K562 (cell line): ENCODE measurements around the gene TMEM248. TPM values are rescaled to one million over a fixed set of nuclear protein-coding genes. Genes with fewer than 3 reads are reported as not detected.
A peak's percentile ranks its signal among the peaks of the same experiment; 100 is the strongest.

Experiments used
- CEBPB ChIP-seq: fragments of 450-650 bp; IDR thresholded peaks from 2 replicates; pipeline ENCODE4 v1.6.1; 2016; ENCODE audit warnings: missing genetic modification characterization, missing compliant biosample characterization
- FOXA3 ChIP-seq, 2 experiments: fragments of 450-650 bp in 1 of 2; sonication (generic) in 1 of 2; formaldehyde crosslinking; IDR thresholded peaks in 1 of 2; conservative IDR thresholded peaks in 1 of 2; 2 replicates each; pipeline versions ENCODE4 v1.4.0 to v1.8.0; 2020 to 2022; ENCODE audit warnings: mild to moderate bottlenecking in 2 of 2, missing genetic modification reagents in 1 of 2
- GATAD2B ChIP-seq: fragments of 450-650 bp; IDR thresholded peaks from 2 replicates; pipeline ENCODE4 v1.6.1; 2017; ENCODE audit warnings: mild to moderate bottlenecking, borderline replicate concordance
- HDAC8 ChIP-seq: fragments of 450-650 bp; IDR thresholded peaks from 2 replicates; pipeline ENCODE4 v1.6.1; 2016; ENCODE audit warnings: mild to moderate bottlenecking, missing genetic modification characterization, moderate library complexity, missing compliant biosample characterization
- RNF2 ChIP-seq: sonication (generic); IDR thresholded peaks from 2 replicates; pipeline ENCODE4 v1.6.1; 2016
- SFPQ ChIP-seq: fragments of 200-400 bp; formaldehyde crosslinking; IDR thresholded peaks from 2 replicates; pipeline ENCODE4 v1.6.1; 2017; ENCODE audit warnings: mild to moderate bottlenecking, low read depth, low read length, moderate library complexity
- TCF7 ChIP-seq: sonication (generic); IDR thresholded peaks from 2 replicates; pipeline ENCODE4 v1.6.1; 2016; ENCODE audit warnings: antibody characterized with exemption, borderline replicate concordance
- ZNF318 ChIP-seq, 2 experiments: fragments of 450-650 bp; IDR thresholded peaks; 2 replicates each; pipeline ENCODE4 v1.6.1; 2016; ENCODE audit warnings: mild to moderate bottlenecking in 2 of 2, borderline replicate concordance in 1 of 2, low read depth in 1 of 2, moderate library complexity in 1 of 2
- polyA plus RNA-seq, 8 experiments: library from polyadenylated mRNA; depleted of rRNA in 4 of 8; stranded (reverse) in 5 of 8; unstranded in 3 of 8; fragments of >200 nt; fragmentation: Nextera tagmentation in 2 of 8; fragmentation: Illumina TruSeq in 1 of 8; extraction: Ambion mirVana in 2 of 8; extraction: Trizol in 1 of 8; gene quantifications; 2 replicates each; pipeline versions ENCODE4 v1.2.1 to v1.2.3, GENCODE V29; 2011 to 2014; ENCODE audit warnings: inconsistent platforms in 1 of 8, missing spikeins in 1 of 8
- total RNA-seq, 7 experiments: library from RNA; depleted of rRNA in 6 of 7; stranded (reverse); fragments of >200 nt in 6 of 7; fragmentation: Illumina TruSeq in 2 of 7; extraction: Trizol in 2 of 7; gene quantifications; 2 replicates each; pipeline versions ENCODE4 v1.2.1 to v1.2.3, GENCODE V29; 2011 to 2021; ENCODE audit warnings: low replicate concordance in 1 of 7
- TF ChIP-seq, protein P1 (sequence below): IDR thresholded peaks from 3 replicates; pipeline ENCODE4 v1.6.1; 2011; ENCODE audit warnings: borderline replicate concordance, mild to moderate bottlenecking, moderate library complexity; ENCODE audit not compliant: insufficient read length; ENCODE audit errors: extremely low read depth
- TF ChIP-seq, protein P2 (sequence below): sonication (generic); formaldehyde crosslinking; IDR thresholded peaks from 2 replicates; pipeline ENCODE4 v1.5.0; 2020; ENCODE audit warnings: missing genetic modification reagents

The TMEM248 gene
- total and polyA plus RNA-seq, 9 of the 15 experiments (the other 6 are each of a cell fraction or from before 2014, with no cell fraction given), result 6.3 to 132 (median 64.4) TPM

DNA sequence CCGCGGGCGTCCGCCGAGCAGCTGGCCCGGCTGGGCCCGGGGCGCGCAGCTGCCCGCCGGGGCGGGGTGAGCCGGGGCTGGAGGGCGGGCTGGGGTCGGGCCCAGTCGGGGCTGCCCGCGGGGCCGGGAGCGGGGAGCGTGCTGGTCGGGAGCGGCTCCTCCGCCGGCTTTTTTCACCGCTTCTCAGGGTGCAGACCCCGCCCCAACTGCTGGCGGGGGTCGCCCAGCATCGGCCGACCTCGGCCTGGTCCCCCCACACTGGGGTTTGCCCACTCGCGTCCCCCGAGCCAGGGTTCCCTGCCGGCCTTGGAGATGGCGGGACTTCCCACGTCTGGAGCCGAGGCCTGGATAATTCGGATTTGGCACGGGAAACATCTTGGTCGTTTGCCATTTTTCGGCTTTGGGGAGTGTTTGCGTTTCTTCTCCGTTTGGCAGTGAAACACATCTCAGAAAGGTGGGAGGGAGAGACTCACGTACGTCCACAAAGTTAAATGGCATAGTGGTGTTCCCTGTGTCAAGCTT is 432 bp downstream of the TMEM248 start (continued):
- TF ChIP-seq, protein P1, sequence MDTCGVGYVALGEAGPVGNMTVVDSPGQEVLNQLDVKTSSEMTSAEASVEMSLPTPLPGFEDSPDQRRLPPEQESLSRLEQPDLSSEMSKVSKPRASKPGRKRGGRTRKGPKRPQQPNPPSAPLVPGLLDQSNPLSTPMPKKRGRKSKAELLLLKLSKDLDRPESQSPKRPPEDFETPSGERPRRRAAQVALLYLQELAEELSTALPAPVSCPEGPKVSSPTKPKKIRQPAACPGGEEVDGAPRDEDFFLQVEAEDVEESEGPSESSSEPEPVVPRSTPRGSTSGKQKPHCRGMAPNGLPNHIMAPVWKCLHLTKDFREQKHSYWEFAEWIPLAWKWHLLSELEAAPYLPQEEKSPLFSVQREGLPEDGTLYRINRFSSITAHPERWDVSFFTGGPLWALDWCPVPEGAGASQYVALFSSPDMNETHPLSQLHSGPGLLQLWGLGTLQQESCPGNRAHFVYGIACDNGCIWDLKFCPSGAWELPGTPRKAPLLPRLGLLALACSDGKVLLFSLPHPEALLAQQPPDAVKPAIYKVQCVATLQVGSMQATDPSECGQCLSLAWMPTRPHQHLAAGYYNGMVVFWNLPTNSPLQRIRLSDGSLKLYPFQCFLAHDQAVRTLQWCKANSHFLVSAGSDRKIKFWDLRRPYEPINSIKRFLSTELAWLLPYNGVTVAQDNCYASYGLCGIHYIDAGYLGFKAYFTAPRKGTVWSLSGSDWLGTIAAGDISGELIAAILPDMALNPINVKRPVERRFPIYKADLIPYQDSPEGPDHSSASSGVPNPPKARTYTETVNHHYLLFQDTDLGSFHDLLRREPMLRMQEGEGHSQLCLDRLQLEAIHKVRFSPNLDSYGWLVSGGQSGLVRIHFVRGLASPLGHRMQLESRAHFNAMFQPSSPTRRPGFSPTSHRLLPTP, result no peak
- TF ChIP-seq ZNF318 (IDR thresholded peaks at IDR 0.05; ENCODE audit: borderline replicate concordance in 1 of 2, low read depth in 1 of 2) (no peak), CEBPB (tag) (no peak), RNF2 (no peak), FOXA3 (CRISPR knock-in tag; conservative IDR thresholded peaks at IDR 0.05 in 1 of 2, IDR thresholded peaks at IDR 0.05 in 1 of 2) (0 out of 4 replicates have a peak, but pooled peaks of 1 of the 2 experiments have one; percentile 9), SFPQ (no peak), HDAC8 (tag) (no peak), TCF7 (no peak), GATAD2B (no peak)
- TF ChIP-seq, protein P2, sequence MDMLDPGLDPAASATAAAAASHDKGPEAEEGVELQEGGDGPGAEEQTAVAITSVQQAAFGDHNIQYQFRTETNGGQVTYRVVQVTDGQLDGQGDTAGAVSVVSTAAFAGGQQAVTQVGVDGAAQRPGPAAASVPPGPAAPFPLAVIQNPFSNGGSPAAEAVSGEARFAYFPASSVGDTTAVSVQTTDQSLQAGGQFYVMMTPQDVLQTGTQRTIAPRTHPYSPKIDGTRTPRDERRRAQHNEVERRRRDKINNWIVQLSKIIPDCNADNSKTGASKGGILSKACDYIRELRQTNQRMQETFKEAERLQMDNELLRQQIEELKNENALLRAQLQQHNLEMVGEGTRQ (CRISPR knock-in tag), result no peak
